Neutrophil (primary cell): ENCODE measurements around the gene AMPD3.
A peak's percentile ranks its signal among the peaks of the same experiment; 100 is the strongest.

Experiments
- H3K27ac ChIP-seq: fragments of 200-600 bp; sonication (generic); 2 replicates; pipeline ENCODE4 v1.5.1; 2016; ENCODE audit warnings: mild to moderate bottlenecking, moderate library complexity
- H3K27me3 ChIP-seq: fragments of 200-600 bp; sonication (generic); 2 replicates; pipeline ENCODE4 v1.6.0; 2016; ENCODE audit warnings: mild to moderate bottlenecking
- H3K36me3 ChIP-seq: fragments of 200-600 bp; sonication (generic); 2 replicates; pipeline ENCODE4 v1.5.1; 2017
- H3K4me1 ChIP-seq, 2 experiments: fragments of 200-600 bp in 1 of 2; sonication (generic) in 1 of 2; 1 replicate in 1 of 2; 2 replicates in 1 of 2; pipeline versions ENCODE4 v1.5.1 to v1.6.1; 2013 to 2016; ENCODE audit warnings: low read depth in 1 of 2, low read length in 1 of 2, mild to moderate bottlenecking in 1 of 2, moderate library complexity in 1 of 2; ENCODE audit not compliant: control insufficient read depth in 1 of 2, insufficient read depth in 1 of 2
- H3K4me3 ChIP-seq, 2 experiments: fragments of 200-600 bp in 1 of 2; sonication (generic) in 1 of 2; 1 replicate in 1 of 2; 2 replicates in 1 of 2; pipeline ENCODE4 v1.5.1; 2013 to 2016; ENCODE audit warnings: low read depth in 1 of 2, low read length in 1 of 2, mild to moderate bottlenecking in 1 of 2, moderate library complexity in 1 of 2
- H3K9me3 ChIP-seq: fragments of 200-600 bp; sonication (generic); 2 replicates; pipeline ENCODE4 v1.5.1; 2016
- CTCF ChIP-seq: fragments of 200-600 bp; sonication (generic); IDR thresholded peaks from 2 replicates; pipeline ENCODE4 v1.5.1; 2016; ENCODE audit warnings: antibody characterized with exemption

AMPD3 gene

GRCh38 chr11:10514202-10514601 lies 59.1 kb downstream of the AMPD3 start:
- H3K9me3 ChIP-seq: no peaks in the 10 kb centered on the region
- no peak overlapping the region for H3K27ac ChIP-seq
- H3K36me3 ChIP-seq: peaks cover 60% of the 10 kb centered on the region
- H3K4me1 ChIP-seq: no peaks in the 10 kb centered on the region
- H3K4me3 ChIP-seq: no peak overlapping the region
- no peaks in the 10 kb centered on the region for H3K27me3 ChIP-seq
- no peak for TF ChIP-seq CTCF

GRCh38 chr11:10514709-10515108 lies 59.6 kb downstream of the AMPD3 start:
- Histone ChIP-seq H3K4me3 (no peak overlapping the region), H3K4me1 (no peaks in the 10 kb centered on the region), H3K9me3 (no peaks in the 10 kb centered on the region), H3K36me3 (peaks cover 65% of the 10 kb centered on the region), H3K27ac (no peak overlapping the region), H3K27me3 (no peaks in the 10 kb centered on the region)
- no peak for TF ChIP-seq CTCF

GRCh38 chr11:10515418-10515817 lies 60.4 kb downstream of the AMPD3 start:
- H3K9me3 ChIP-seq: no peaks in the 10 kb centered on the region
- H3K4me1 ChIP-seq: no peaks in the 10 kb centered on the region
- TF ChIP-seq CTCF: no peak
- H3K27me3 ChIP-seq: no peaks in the 10 kb centered on the region
- H3K27ac ChIP-seq: peak overlapping the region; percentile 49
- peaks cover 72% of the 10 kb centered on the region for H3K36me3 ChIP-seq
- H3K4me3 ChIP-seq: no peak overlapping the region

- no peak overlapping the region for H3K4me3 ChIP-seq
- no peak for TF ChIP-seq CTCF
- H3K36me3 ChIP-seq: peaks cover 79% of the 10 kb centered on the region
- no peaks in the 10 kb centered on the region for H3K27me3 ChIP-seq
- H3K27ac ChIP-seq: no peak overlapping the region
- H3K4me1 ChIP-seq: no peaks in the 10 kb centered on the region
- no peaks in the 10 kb centered on the region for H3K9me3 ChIP-seq
These were observed 63.1 kb downstream of the AMPD3 start for GRCh38 chr11:10518123-10518522.

- TF ChIP-seq CTCF: no peak
- no peak overlapping the region for H3K4me3 ChIP-seq
- H3K36me3 ChIP-seq: peaks cover 81% of the 10 kb centered on the region
- no peaks in the 10 kb centered on the region for H3K4me1 ChIP-seq
- H3K9me3 ChIP-seq: no peaks in the 10 kb centered on the region
- H3K27ac ChIP-seq: peak overlapping the region; percentile 23
- H3K27me3 ChIP-seq: no peaks in the 10 kb centered on the region
These were observed 63.8 kb downstream of the AMPD3 start for GRCh38 chr11:10518891-10519290.

- H3K36me3 ChIP-seq: peaks cover 82% of the 10 kb centered on the region
- no peaks in the 10 kb centered on the region for H3K4me1 ChIP-seq
- no peaks in the 10 kb centered on the region for H3K27me3 ChIP-seq
- no peak for TF ChIP-seq CTCF
- no peak overlapping the region for H3K4me3 ChIP-seq
- H3K9me3 ChIP-seq: no peaks in the 10 kb centered on the region
- no peak overlapping the region for H3K27ac ChIP-seq
These were observed 64.6 kb downstream of the AMPD3 start for GRCh38 chr11:10519630-10520029.
